Mononuclear cell (primary cell): Measurements from ENCODE around the gene PGA5. TPM values are rescaled to one million over a fixed set of nuclear protein-coding genes. Genes with fewer than 3 reads are reported as not detected.
"Not testable (repeated sequence)": the region's sequence is repeated elsewhere in the genome, so short reads cannot be mapped to it uniquely, and the experiment has no call there.

Experiments
- H3K27me3 ChIP-seq: 2 replicates; pipeline ENCODE4 v1.6.0; 2011; ENCODE audit warnings: low read length, control low read depth; ENCODE audit not compliant: insufficient read depth
- H3K4me1 ChIP-seq: 2 replicates; pipeline ENCODE4 v1.5.1; 2011; ENCODE audit warnings: mild to moderate bottlenecking, low read length, control low read depth; ENCODE audit not compliant: insufficient read depth
- H3K4me3 ChIP-seq: 2 replicates; pipeline ENCODE4 v1.5.1; 2011; ENCODE audit warnings: mild to moderate bottlenecking, low read length, moderate library complexity
- H3K9me3 ChIP-seq: 2 replicates; pipeline ENCODE4 v1.5.1; 2011; ENCODE audit warnings: low read depth, mild to moderate bottlenecking, control low read depth, low read length
- total RNA-seq: library from RNA; depleted of rRNA; stranded (reverse); fragments of >200 nt; gene quantifications from one replicate; pipeline ENCODE4 v1.2.3, GENCODE V29; 2012

PGA5 gene
- total RNA-seq, 1 donor: 0.52 TPM

DNA sequence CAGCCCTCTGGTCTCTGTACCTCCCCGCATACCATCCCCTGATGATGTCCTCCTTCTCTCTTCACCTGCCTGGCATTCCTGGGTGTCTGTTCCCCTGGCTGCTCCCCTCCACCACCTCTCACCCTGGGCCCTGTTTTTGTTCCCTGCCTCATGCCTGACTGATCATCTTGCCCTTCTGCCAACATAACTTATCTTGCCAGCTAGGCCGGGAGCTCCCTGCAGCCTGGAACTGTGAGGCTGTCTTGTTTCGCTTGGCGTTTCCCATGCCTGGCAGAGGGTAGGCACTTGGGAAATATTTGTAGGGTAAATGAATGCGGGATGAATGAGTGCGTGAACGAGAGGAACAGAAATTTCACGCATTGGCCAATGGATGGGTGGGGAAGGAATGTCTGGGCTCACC, 8.2 kb downstream of the PGA5 start:
- H3K27me3 ChIP-seq, H3K9me3 ChIP-seq, H3K4me3 ChIP-seq, H3K4me1 ChIP-seq: not testable (repeated sequence)

DNA sequence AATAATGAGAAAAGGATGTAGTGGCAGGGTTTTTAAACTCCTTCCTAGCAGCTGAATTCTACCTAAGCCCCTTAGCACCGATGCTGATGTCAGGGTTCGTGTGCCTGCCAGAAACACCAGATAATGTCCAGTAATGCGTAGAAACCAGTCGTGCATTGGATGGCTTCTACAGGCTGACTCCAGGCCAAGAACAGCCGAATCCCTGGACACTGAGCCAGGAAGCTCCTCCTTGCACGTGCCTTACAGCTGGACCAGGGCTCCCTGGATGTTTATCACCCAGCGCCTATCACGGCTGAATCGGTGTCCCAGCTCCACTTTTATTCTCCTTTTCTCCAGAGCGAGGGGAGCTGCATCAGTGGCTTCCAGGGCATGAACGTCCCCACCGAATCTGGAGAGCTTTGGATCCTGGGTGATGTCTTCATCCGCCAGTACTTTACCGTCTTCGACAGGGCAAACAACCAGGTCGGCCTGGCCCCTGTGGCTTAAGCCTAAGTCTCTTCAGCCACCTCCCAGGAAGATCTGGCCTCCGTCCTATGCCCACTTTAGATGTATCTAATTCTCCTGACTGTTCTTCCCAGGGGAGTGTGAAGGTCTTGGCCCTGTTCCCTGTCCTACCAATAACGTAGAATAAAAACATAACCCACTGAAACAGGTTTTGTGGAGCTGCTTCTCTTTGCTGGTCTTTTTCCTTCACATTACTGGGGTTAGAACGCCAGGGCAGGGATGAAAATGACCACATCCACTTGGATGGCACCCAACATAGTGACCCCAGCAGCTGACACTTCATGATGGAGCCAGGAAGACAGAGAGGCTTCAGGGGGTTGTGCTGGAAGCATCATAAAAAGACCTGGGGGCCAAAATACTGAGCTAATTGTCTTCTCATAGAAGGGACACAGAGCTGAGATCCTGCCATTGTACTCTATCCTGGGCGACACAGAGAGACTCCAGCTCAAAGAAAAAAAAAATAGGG, 10.1 kb downstream of the PGA5 start:
- not testable (repeated sequence) for H3K4me3 ChIP-seq, H3K4me1 ChIP-seq, H3K27me3 ChIP-seq, H3K9me3 ChIP-seq

DNA sequence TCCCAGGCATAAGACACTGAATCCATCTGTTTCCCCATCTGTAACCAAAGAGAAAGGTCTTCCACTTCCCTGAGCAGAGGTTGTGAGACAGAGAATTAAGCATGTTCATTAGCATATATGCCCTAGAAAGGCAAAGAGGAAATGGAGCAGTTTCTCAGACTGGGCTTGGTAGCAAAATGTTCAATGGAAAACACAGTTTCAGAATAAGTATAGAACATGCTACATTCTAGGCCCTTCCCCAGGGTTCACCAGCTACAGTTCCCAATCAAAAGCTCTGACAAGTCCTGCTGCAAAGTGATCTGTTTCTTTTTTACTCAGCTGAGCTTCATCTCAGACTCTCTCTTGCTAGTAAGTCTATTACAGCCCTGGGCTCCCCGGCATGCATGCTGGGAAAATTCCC, 11.4 kb downstream of the PGA5 start:
- not testable (repeated sequence) for H3K4me1 ChIP-seq, H3K4me3 ChIP-seq, H3K27me3 ChIP-seq, H3K9me3 ChIP-seq

DNA sequence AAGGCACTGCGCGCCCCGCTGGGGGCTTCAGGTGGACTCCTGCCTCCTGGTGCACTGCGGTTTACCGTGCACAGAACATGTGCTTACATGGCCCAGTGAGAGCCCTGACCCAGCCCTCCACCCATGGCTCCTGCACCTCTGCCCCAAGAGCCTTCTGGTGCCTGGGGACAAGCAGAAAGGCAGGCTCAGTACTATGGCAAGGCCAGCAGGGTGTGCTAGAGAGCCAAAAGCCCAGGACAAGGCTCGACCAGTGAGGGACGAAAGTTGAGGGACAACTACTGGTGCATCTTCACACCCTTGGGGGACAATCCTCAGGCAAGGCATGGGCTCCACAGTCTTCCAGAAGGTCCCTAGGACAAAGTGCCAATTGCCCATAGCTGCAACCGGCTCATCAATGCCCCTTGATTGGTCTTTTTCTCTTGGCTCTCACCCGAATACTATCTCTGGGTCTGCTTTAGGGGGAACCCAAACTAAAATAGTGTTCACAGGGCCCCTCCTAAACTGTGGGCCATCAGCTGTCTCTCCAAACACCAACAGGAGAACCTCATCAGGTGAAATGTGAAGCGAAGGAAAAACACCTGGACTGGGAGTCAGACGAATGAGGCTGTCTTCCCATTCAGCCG, 13.5 kb downstream of the PGA5 start:
- H3K4me1 ChIP-seq: no peaks in the 10 kb centered on the region
- no peaks in the 10 kb centered on the region for H3K27me3 ChIP-seq
- H3K4me3 ChIP-seq: no peak overlapping the region

DNA sequence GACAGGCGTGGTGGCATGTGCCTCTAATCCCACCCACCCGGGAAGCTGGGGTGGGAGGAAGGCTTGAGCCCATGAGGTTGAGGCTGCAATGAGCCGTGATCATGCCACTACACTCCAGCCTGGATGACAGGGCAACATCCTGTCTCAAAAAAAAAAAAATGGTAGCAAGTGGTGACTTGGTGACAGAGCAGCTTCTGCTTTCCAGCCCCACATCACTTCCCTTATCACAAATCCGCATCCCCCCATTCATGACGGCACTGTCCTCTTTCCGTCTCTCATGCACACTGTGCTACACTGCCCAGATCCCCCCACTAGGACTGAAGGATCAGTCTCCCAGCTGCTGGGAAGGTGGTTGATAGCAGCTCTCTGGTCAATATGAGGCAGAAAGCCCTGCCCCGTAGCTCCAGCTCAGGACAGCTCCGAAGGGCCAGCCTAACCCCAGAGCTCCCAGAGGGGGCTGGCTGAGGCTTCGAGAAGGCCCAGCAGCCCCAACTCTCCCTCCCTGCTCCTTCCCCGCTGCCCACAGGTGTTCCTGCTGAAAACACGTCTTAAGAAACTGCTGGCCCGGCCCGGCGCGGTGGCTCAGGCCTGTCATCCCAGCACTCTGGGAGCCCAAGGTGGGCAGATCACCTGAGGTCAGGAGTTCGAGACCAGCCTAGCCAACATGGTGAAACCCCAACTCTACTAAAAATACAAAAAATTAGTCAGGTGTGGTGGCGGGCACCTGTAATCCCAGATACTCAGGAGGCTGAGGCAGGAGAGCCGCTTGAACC, 15.9 kb downstream of the PGA5 start:
- Histone ChIP-seq H3K27me3 (no peaks in the 10 kb centered on the region), H3K4me1 (no peaks in the 10 kb centered on the region), H3K9me3 (no peaks in the 10 kb centered on the region), H3K4me3 (no peak overlapping the region)

More for the DNA sequence above, 13.5 kb downstream of the PGA5 start:
- no peaks in the 10 kb centered on the region for H3K9me3 ChIP-seq

DNA sequence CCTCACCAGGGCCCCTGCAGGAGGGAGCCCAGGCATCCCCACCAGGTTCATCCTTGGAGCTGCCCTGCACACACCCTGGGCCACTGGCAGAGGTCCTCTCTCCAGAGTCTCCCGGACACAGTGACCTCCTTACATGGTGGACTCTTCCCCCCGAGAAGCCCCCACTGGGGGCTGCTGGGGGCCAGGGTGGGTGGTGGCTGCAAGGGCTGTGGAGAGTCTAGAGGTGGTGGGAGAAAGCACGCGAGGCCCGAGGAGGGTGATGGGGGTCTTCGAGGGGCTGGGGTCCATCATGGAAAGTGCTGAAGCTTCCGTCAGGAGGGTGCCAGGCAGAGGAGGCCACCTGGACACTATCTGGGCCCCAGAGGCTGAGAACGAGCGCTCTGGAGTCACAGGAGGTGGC, 17.6 kb downstream of the PGA5 start:
- no peak overlapping the region for H3K4me3 ChIP-seq
- H3K4me1 ChIP-seq: no peaks in the 10 kb centered on the region
- no peaks in the 10 kb centered on the region for H3K27me3 ChIP-seq
- no peaks in the 10 kb centered on the region for H3K9me3 ChIP-seq

DNA sequence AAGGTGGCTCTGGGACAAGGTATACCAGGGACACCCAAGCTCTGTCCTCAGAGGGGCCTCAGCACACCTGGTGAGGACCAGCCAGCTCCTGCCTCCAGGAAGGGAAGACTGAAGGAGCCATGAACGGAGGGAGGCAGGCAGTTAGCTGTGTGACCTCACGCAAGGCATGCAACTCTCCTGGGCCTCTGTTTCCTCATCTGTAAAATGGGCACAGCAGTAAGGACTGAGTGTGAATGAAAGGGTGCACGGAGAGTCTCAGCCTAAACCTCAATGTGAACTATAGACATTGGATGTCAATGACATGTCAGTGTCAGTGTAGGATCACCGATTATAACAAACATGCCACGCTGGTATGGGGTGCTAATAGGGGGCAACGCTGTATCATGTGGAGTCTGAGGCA, 18.4 kb downstream of the PGA5 start:
- H3K4me3 ChIP-seq: no peak overlapping the region
- H3K4me1 ChIP-seq: no peaks in the 10 kb centered on the region
- no peaks in the 10 kb centered on the region for H3K9me3 ChIP-seq
- no peaks in the 10 kb centered on the region for H3K27me3 ChIP-seq

DNA sequence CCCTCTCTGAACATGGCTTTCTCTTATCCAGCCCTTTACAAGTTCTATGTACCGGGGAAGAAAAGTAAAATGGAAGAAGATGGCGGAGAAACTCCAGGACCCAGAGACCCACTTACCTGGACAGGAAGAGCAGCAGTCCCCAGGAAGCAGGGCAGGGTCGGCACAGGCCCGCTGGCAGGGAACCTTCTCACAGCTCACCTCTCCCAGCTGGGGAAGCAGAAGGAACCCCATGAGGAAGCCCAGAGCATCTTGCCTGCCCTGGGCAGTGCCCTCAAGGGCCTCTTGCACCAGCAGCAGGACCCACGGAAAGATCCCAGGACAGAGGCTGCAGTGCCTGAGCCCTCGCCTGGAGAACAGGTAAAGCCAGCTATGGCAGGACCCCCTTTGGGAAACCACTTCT, 23.4 kb downstream of the PGA5 start:
- Histone ChIP-seq H3K9me3 (no peaks in the 10 kb centered on the region), H3K4me1 (no peaks in the 10 kb centered on the region), H3K27me3 (no peaks in the 10 kb centered on the region), H3K4me3 (no peak overlapping the region)

DNA sequence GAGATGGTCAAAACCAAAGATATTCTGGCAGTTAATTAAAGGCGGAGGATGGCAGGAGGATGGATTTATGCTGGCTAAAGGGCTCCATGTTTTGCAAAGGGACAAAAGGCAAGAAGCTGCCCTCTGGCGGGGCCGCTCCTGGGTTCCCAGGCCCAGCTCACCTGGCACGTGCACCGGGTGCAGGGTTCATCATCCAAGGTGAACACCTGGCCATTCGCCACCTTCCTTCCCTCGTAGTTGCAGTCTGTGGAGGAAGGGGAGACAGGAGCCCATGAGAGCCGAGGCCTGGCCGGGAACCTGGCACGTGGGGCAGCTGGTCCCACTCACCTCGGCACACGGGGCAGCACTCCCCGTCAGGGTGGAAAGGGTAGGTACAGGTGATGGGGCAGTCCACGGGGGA, 23.8 kb downstream of the PGA5 start:
- H3K27me3 ChIP-seq: no peaks in the 10 kb centered on the region
- H3K9me3 ChIP-seq: no peaks in the 10 kb centered on the region
- H3K4me1 ChIP-seq: no peaks in the 10 kb centered on the region
- no peak overlapping the region for H3K4me3 ChIP-seq

DNA sequence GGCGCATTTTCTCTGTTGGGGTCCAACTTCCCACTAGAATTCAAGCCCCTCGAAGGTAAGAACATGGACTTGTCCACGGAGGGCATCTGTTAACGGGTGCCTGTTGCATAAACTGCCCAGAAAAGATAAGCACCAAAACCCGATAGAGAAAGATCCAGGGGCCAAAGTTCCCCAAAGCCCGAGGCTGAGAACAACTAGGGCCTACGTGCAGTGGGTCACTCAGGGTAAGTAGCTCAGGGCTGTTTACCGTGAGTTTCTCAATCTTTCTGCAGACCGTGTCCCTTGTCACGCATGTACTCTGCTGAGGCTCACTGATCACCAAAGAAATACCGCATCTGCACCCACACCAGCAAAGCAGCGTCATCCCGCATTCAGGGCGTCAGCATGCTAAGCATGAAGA, 24.4 kb downstream of the PGA5 start:
- no peaks in the 10 kb centered on the region for H3K9me3 ChIP-seq
- no peaks in the 10 kb centered on the region for H3K4me1 ChIP-seq
- H3K27me3 ChIP-seq: no peaks in the 10 kb centered on the region
- H3K4me3 ChIP-seq: no peak overlapping the region

DNA sequence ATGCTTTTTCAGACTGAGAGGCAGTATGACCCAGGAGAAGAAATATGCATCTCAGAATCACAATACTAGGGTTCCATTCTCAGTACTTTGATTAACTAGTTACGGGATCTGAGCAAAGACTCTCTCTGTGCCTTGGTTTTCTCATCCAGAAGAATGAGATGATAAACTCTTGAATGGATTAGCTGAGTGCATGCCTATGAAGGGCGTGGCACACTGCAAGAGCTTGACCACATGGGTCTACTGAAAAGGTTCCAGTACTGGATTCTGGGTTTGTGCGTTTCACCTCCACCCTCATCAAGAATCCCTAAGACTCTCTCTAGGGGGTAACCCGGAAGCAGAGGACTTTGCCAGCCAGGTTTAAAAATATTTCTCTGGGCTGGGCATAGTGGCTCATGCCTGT, 25.6 kb downstream of the PGA5 start:
- H3K27me3 ChIP-seq: no peaks in the 10 kb centered on the region
- H3K9me3 ChIP-seq: no peaks in the 10 kb centered on the region
- H3K4me3 ChIP-seq: no peak overlapping the region
- H3K4me1 ChIP-seq: no peaks in the 10 kb centered on the region

DNA sequence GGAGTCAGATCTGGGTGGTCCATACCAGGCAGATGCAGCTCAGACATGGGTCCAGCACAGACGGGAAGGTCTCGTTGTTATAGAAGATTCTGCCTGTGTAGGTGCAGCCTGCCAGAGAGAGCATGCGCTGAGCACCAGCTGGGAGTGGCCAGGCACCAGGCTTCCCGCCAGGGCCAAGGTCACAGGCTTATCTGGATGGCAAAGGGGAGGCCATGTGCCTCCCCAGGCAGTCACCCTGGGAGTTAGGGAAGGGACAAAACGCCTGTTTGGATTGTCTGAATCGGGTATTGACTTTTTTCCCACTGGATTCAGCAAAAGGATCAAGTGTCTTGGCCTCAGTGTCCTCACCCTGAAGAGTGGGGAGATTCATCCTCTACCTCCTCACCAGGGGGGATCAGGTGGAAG, 26.5 kb downstream of the PGA5 start:
- Histone ChIP-seq H3K4me1 (no peaks in the 10 kb centered on the region), H3K9me3 (no peaks in the 10 kb centered on the region), H3K4me3 (no peak overlapping the region), H3K27me3 (no peaks in the 10 kb centered on the region)

DNA sequence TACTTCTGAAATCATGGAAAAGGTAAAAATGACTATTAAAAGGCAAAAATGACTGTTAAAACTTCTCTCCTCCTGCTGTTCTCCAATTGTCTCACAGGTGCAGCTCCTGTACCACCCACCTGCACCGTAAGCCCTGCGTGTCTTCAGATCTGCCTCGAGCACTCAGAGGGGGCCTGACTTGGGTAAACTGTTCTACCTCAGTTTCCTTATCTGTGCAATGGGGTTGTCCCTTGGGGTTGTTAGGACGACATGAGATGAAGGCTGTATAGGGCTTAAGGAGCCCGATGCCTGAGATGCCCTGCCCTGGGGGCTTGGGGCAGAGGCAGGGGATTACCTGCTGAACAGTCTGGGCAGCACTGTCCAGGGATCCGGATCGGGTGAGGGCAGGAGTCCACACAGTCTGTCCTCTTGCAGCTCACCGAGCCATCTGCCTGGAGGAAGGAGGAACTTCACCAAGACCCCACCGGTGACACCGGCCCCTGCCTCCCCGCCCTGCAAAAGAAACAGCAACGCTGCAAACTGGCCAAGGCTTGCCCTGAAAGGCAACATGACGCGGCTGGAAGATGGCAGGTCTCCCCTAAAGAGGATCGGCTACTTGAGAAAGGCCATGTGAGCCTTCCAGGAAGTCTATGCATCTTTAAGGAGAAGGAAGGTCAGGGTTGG, 27.7 kb downstream of the PGA5 start:
- H3K9me3 ChIP-seq: no peaks in the 10 kb centered on the region

DNA sequence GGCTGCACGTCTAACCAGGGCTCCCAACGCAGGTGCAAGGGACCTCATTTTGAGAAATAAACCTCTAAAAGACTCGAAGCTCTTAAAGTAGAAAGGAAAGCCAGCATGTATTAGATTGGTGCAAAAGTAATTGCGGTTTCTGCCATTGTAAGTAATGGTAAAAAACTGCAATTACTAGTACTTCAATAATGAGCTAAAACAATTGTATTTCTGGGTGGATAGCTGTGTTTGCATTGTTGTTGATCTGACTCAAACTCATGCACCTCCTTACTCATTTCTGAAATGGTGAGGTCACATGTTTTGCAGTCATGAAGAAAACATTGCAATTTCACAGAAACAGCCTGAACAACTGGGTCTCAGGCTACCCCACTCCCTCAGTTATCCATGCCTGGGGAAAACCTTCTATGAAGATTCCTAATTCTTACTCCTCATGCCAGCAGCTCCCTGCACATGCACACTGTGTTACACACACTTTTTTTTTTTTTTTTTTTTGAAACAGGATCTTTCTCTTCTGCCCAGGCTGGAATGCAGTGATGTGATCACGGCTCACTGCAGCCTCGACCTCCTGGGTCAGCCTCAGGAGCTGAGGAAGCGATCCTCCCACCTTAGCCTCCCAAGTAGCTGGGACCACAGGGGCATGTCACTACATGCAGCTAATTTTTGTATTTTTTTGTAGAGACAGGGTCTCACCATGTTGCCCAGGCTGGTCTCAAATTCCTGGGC, 29.5 kb downstream of the PGA5 start:
- Histone ChIP-seq H3K4me3 (no peak overlapping the region), H3K4me1 (no peaks in the 10 kb centered on the region), H3K9me3 (no peaks in the 10 kb centered on the region), H3K27me3 (no peaks in the 10 kb centered on the region)

More for the DNA sequence above, 27.7 kb downstream of the PGA5 start:
- H3K4me3 ChIP-seq: no peak overlapping the region
- H3K4me1 ChIP-seq: no peaks in the 10 kb centered on the region
- no peaks in the 10 kb centered on the region for H3K27me3 ChIP-seq
